Activated gamma-delta T cell (primary cell): ENCODE results near the gene SPPL3.

Experiments
- DNase-seq: peaks from one replicate; lab custom pipeline; 2025; lab: John Stamatoyannopoulos, UW

SPPL3 gene

DNA sequence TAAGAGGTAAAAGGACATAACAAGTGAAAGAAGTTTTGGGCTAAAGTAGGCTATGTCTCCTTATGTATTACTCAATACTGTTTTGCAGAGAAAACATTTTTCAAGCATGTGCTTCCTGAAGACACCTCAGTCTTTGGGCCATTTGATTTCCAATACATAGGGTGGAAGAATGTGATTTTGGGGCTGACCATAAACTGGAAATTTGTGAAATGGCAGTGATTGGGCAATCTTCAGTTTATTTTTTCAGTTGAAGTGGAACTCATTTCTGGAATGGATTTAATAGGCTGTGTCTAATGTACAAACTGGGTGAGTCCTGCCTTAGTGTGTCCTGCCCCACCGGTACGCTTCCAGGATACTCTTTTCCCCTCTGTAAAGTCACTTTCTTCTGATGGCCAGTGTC lies 181.4 kb downstream of the SPPL3 start:
- DNase-seq: no peak

DNA sequence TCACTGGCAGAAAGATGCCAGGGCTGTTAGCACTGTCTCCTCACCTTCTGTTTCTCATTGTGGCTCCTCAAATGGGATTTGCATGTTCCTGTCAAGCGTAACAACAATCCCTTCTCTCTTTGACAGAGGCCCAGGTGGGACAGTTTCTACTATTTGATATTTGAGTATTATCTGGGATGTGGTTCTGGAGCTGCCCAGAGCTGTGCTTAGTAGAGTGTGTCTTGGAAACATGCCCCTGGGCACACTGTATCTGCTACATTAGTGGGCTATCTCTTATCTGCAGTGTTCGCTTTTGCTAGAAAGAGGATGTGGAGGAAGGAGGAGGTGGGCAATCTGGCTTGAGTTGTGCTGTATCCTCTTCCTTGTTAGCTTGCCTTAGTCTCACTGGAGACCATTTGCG lies 182.3 kb downstream of the SPPL3 start:
- DNase-seq: no peak

DNA sequence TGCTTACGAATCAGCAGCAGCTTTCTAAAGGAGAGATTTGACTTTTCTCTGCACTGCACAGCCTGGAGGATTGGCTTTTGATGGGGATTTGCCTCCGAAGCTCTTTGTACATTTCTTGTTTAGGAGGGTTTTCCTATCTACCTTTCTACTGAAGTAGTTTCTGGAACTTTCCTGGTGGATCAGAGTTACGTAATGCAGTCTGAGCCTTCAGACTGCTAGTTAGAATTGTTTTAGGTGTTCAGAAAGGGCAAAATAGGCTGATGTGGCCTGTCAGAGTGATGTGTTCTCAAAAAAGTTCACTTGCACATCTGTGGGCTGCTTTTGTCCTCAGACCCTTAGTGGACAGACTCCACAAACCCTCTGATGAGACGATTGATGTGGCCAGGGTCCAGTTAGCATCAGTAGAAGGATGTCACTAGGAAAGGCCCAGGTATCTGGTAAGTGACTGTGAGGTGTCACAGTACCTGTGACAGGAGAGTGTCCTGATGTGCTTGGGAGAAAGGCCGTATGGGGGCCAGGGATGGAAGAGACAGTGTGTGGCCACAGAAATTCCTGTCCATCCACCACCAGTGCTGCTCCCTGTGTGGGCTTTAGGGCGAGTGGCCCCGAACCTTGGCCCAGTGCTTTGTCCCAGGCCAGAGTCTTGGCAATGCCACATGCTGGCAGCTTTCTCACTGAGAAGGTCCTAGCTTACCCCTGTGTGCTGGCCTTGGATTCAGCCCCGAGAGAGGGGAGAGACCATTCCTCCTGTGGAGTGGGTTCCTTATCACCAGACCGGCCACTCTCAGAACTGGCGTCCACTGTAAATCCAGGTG lies 183.0 kb downstream of the SPPL3 start:
- DNase-seq: no peak

DNA sequence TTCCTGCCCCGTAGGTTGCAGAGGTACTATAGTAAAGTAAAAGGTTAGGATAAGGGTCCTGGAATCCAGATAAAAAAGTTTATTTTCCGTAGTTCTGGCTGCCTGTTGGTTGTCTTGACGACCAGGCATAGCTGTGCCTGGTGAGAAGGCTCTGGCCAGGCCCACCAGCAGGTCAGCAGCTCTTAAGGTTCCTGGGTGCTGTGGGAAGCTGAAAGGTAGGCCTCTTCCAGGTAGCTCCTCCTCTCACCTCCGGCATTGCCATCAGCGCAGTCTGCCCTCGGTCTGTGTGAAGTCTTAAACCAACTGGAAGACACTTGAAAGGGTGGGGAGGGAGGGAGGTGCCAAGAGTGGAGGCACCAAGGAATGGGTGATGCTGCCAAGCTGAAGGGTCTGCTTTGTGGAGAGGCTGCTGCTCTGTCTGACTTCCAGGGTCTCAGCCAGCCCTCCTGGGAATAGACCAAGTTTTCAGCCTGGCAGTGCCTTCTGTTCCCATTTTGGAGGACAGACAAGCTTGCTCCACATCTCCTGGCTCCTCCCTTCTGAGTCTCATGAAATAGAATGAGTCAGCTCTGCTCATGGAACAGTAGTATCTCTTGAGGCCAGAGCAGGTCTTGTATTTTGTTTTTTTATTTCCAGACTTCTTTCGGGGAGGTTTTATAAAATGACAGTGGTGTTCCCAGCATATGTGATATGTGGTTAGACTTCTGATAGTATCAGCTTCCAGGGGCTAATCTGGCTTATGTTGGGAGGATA lies 183.7 kb downstream of the SPPL3 start:
- DNase-seq: no peak

DNA sequence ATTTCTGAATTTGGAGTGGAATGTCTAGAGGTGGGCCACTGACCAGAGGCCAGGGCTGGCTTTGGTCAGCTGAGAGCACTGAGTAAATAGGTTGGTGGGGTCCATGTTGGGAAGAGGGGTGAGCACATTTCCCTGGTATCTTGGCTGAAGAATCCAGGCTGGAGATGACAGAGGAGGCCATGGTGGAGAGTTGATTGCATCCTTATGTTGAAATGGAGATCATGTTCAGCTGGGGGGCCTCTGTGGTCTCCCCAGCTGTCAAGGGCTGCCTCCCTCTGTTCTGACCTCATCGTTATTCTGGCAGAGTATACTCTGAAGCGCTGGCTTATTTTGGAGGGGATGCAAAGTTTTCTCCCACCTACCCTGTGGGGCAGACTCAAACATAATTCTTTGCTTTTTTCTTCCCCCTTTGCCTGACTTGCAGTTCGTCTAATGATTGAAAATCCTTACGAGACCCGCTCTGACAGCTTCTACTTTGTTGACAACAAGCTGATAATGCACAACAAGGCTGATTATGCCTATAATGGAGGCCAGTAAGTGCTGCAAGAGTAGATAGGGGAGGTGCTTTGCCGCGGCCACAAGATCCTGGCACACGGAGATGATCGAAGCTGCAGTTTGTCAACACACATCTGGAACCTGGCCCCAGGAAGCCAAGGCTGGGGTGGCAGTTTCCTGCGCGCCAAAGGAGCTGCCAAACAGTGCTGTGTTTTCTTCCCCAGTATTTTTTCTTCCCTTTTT lies 184.5 kb downstream of the SPPL3 start:
- no peak for DNase-seq

DNA sequence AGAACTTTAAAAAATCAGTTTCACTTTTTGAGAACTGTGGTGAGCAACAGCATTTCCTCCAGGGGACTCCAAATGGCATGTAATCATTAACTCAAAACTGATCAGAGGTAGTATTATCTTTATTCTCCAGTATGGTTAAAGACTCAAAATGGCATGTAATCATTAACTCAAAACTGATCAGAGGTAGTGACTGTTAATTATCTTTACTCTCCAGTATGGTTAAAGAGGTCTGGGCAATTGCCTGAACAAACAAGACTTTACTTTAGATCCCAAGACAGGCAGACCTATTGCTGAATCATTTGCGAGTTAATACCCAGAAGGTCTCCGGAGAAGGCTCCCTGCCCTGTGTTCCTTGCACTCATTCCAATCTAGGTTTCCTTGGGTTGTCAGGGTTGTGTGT lies 185.1 kb downstream of the SPPL3 start:
- no peak for DNase-seq

DNA sequence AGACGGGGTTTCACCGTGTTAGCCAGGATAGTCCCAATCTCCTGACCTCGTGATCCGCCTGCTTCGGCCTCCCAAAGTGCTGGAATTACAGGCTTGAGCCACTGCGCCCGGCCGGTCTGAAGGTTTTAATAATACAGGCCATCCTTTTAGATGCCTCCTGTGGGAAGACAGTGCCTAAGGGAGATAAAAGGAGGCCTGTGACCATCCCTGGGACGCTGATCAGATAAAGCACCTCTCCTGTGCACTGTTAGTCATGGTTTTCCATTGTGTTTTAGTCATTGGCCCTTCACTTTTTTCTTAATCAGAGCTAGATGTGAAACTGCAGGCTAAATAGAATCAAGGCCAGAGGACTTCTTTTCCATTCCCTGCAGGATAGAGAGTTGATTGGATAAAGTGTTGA lies 186.1 kb downstream of the SPPL3 start:
- DNase-seq: no peak

DNA sequence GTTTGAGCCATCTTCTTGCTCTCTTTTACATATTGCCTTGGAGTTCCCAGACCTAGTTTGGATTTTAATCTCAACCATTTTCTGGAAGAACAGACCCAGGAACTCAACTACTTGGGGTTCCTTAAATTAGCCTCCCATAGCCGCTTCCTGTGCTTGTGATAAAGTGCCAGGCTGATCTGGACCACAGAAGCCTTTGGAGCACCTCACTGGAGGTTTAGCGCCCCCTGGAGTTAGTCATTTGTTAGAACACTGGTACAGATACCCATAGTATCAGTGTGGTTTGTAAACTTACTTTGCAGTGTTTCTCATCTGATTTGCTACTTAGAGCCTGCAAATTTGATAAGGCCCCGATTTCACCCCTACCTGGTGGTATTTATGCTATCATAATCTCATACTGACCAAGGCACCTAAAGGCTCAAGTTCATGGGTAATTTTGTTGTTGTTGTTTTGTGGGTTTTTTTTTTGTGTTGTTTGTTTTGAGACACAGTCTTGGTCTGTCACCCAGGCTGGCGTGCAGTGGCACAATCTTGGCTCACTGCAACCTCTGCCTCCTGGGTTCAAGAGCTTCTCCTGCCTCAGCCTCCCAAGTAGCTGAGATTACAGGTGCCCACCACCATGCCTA lies 190.2 kb downstream of the SPPL3 start:
- DNase-seq: no peak

DNA sequence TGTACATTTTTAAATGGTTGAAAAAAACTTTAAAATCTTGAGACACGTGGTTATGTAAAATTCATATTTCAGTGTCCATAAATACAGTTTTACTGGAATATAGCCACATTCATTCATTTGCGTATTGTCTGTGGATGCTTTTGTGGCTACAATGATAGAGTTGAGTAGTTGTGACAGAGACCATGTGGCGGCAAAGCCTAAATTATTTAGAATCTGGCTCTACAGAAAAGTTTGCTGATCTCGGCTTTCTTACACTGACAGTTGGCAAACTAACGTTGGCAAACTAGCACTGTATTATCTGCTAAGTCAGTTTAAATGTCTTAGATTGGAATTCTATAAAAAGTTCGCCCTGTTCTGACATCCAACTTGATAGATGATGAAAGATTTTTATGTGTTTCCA lies 191.5 kb downstream of the SPPL3 start:
- DNase-seq: no peak
